ENCODE results near the gene OR1S1. TPM values are rescaled to one million over a fixed set of nuclear protein-coding genes. Genes with fewer than 3 reads are reported as not detected.

Gene OR1S1
- total RNA-seq, 2 donors from 2014 or later: not detected

GRCh38 chr11:58222721-58223120, 10.2 kb downstream of the OR1S1 start:
- Mint-ChIP-seq H3K36me3 (ENCODE audit: low read depth) (no peaks in the 10 kb centered on the region), H3K9me3 (peaks cover under 1% of the 10 kb centered on the region), H3K4me3 (no peak overlapping the region), H3K4me1 (no peaks in the 10 kb centered on the region), H3K27ac (no peak overlapping the region), H3K27me3 (peaks cover 7% of the 10 kb centered on the region)
- ATAC-seq (replicated peaks): no peak

DNA sequence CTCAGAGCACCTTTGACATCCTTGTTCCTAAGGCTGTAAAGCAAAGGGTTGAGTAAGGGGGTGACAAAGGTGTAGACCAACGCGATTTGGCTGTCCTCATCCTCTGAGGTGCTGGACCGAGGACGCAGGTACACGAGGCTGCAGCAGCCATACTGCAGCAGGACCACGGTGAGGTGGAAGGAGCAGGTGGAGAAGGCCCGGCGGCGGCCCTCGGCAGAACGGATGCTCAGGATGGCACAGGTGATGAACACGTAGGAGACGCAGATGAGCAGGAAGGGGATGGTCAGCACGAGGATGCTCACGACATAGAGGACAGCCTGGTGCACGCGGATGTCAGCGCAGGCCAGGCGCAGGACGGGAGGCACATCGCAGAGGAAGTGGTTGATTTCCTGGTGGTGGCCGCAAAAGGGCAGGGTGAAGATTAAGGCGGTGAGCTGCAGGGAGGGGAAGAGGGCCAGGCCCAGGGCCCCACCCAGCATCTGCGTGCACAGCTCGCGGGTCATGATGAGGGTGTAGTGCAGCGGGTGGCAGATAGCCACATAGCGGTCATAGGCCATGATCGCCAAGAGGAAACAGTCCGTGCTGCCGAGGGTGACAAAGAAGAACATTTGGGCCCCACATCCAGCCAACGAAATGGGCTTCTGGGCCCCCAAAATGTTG, 15.6 kb downstream of the OR1S1 start:
- Mint-ChIP-seq H3K9me3 (peaks cover 5% of the 10 kb centered on the region), H3K4me1 (no peaks in the 10 kb centered on the region), H3K27ac (no peak overlapping the region), H3K36me3 (ENCODE audit: low read depth) (no peaks in the 10 kb centered on the region), H3K27me3 (peaks cover 15% of the 10 kb centered on the region), H3K4me3 (no peak overlapping the region)
- no peak for ATAC-seq (replicated peaks)

DNA sequence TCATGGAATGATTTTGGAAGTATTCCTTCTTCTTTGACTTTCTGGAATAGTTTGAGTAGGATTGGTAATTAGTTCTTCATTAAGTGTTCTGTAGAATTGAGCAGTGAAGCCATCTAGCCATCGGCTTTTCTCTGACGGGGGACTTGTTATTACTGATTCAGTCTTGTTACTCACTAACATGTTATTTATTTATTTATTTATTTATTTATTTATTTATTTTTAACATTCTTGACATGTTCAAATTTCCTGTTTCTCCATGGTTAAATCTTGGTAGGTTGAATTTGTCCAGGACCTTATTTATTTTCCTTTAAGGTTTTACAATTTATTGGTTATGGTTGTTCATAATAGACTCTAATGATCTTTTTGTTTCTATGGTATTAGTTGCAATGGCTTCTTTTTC, 31.4 kb downstream of the OR1S1 start:
- H3K27me3 Mint-ChIP-seq: peaks cover 20% of the 10 kb centered on the region
- no peak for ATAC-seq (replicated peaks)
- H3K4me1 Mint-ChIP-seq: no peaks in the 10 kb centered on the region
- no peak overlapping the region for H3K27ac Mint-ChIP-seq
- no peak overlapping the region for H3K4me3 Mint-ChIP-seq
- peaks cover 6% of the 10 kb centered on the region for H3K9me3 Mint-ChIP-seq
- H3K36me3 Mint-ChIP-seq (ENCODE audit: low read depth): no peaks in the 10 kb centered on the region

GRCh38 chr11:58254936-58255335, 42.4 kb downstream of the OR1S1 start:
- Mint-ChIP-seq H3K4me1 (no peaks in the 10 kb centered on the region), H3K4me3 (no peak overlapping the region)

GRCh38 chr11:58259983-58260382, 47.5 kb downstream of the OR1S1 start:
- no peak overlapping the region for H3K4me3 Mint-ChIP-seq
- ATAC-seq (replicated peaks): no peak
- peaks cover under 1% of the 10 kb centered on the region for H3K9me3 Mint-ChIP-seq
- H3K4me1 Mint-ChIP-seq: no peaks in the 10 kb centered on the region
- H3K36me3 Mint-ChIP-seq (ENCODE audit: low read depth): no peaks in the 10 kb centered on the region
- no peak overlapping the region for H3K27ac Mint-ChIP-seq
- no peaks in the 10 kb centered on the region for H3K27me3 Mint-ChIP-seq

More at GRCh38 chr11:58254936-58255335, 42.4 kb downstream of the OR1S1 start:
- Mint-ChIP-seq H3K27me3 (peaks cover 3% of the 10 kb centered on the region), H3K27ac (no peak overlapping the region), H3K9me3 (peaks cover 13% of the 10 kb centered on the region), H3K36me3 (ENCODE audit: low read depth) (no peaks in the 10 kb centered on the region)
- ATAC-seq (replicated peaks): no peak

Other genes starting within 250 kb of the OR1S1 start
- gene OR9Q1, start 188.8 kb upstream of the OR1S1 start, total RNA-seq: under 1 TPM in 1 of 2 donors, not detected in 1; 0.61 TPM
- gene OR6Q1, start 181.8 kb upstream of the OR1S1 start, total RNA-seq: under 1 TPM in 1 of 2 donors, not detected in 1; 0.26 TPM
- not detected for gene OR9I1, start 87.2 kb upstream of the OR1S1 start, total RNA-seq
- gene OR9Q2, start 23.6 kb upstream of the OR1S1 start, total RNA-seq: under 1 TPM; 0.06 to 0.29 TPM
- not detected for gene OR1S2, start 8.6 kb upstream of the OR1S1 start, total RNA-seq
- not detected for gene OR10Q1, start 16.2 kb downstream of the OR1S1 start, total RNA-seq
- not detected for gene OR10W1, start 55.5 kb downstream of the OR1S1 start, total RNA-seq
- not detected for gene OR5B17, start 146.3 kb downstream of the OR1S1 start, total RNA-seq
- not detected for gene OR5B3, start 194.2 kb downstream of the OR1S1 start, total RNA-seq
- gene OR5B2, start 215.4 kb downstream of the OR1S1 start, total RNA-seq: under 1 TPM in 1 of 2 donors, not detected in 1; 0.45 TPM
- under 1 TPM in 1 of 2 donors, not detected in 1; 0.53 TPM for gene OR5B12, start 229.5 kb downstream of the OR1S1 start, total RNA-seq